GM23248 (cell line): ENCODE data around the gene POFUT1. TPM values are rescaled to one million over a fixed set of nuclear protein-coding genes. Genes with fewer than 3 reads are reported as not detected.
"Not testable (repeated sequence)": the region's sequence is repeated elsewhere in the genome, so short reads cannot be mapped to it uniquely, and the experiment has no call there.

Experiments used
- DNase-seq: peaks from one replicate; pipeline ENCODE4 v3.0.0-alpha.2; 2015
- H2AFZ ChIP-seq: fragments of 200-600 bp; sonication (generic); 2 replicates; pipeline ENCODE4 v1.6.1; 2016; ENCODE audit warnings: antibody characterized with exemption
- H3F3A ChIP-seq: fragments of 200-600 bp; sonication (generic); 2 replicates; pipeline ENCODE4 v1.6.1; 2016; ENCODE audit warnings: mild to moderate bottlenecking, antibody characterized with exemption, mixed run types; ENCODE audit not compliant: insufficient read depth
- H3K27ac ChIP-seq: fragments of 200-600 bp; sonication (generic); 2 replicates; pipeline ENCODE4 v1.5.1; 2016; ENCODE audit warnings: mild to moderate bottlenecking
- H3K27me3 ChIP-seq: fragments of 200-600 bp; sonication (generic); replicated peaks from 2 replicates; pipeline ENCODE4 v1.6.1; 2016; ENCODE audit warnings: mild to moderate bottlenecking; ENCODE audit not compliant: insufficient read depth
- H3K36me3 ChIP-seq: fragments of 200-600 bp; sonication (generic); 2 replicates; pipeline ENCODE4 v1.6.1; 2016; ENCODE audit warnings: low read depth, mild to moderate bottlenecking
- H3K4me1 ChIP-seq: fragments of 200-600 bp; sonication (generic); 2 replicates; pipeline ENCODE4 v1.6.1; 2016; ENCODE audit warnings: mild to moderate bottlenecking; ENCODE audit not compliant: insufficient read depth
- H3K4me2 ChIP-seq: fragments of 200-600 bp; sonication (generic); one replicate; pipeline ENCODE4 v1.6.1; 2016; ENCODE audit warnings: mild to moderate bottlenecking; ENCODE audit not compliant: unreplicated experiment
- H3K4me3 ChIP-seq: fragments of 200-600 bp; sonication (generic); 2 replicates; pipeline ENCODE4 v1.5.1; 2016; ENCODE audit warnings: mild to moderate bottlenecking
- H3K79me2 ChIP-seq: fragments of 200-600 bp; sonication (generic); 2 replicates; pipeline ENCODE4 v1.6.1; 2016; ENCODE audit warnings: mild to moderate bottlenecking; ENCODE audit not compliant: insufficient read depth
- H3K9ac ChIP-seq: fragments of 200-600 bp; sonication (generic); 2 replicates; pipeline ENCODE4 v1.6.1; 2016; ENCODE audit warnings: mild to moderate bottlenecking
- H3K9me2 ChIP-seq: fragments of 200-600 bp; sonication (generic); 2 replicates; pipeline ENCODE4 v1.6.1; 2016; ENCODE audit warnings: mixed run types, mild to moderate bottlenecking, moderate library complexity; ENCODE audit not compliant: insufficient read depth
- H3K9me3 ChIP-seq: fragments of 200-600 bp; sonication (generic); one replicate; pipeline ENCODE4 v1.6.1; 2017; ENCODE audit warnings: low read depth
- H4K20me1 ChIP-seq: fragments of 200-600 bp; sonication (generic); 2 replicates; pipeline ENCODE4 v1.6.0; 2016; ENCODE audit not compliant: insufficient read depth
- EZH2 ChIP-seq: fragments of 200-600 bp; sonication (generic); IDR thresholded peaks from 2 replicates; pipeline ENCODE4 v1.6.1; 2018; ENCODE audit warnings: antibody characterized with exemption, mild to moderate bottlenecking; ENCODE audit not compliant: insufficient read depth, poor library complexity, severe bottlenecking
- EZH2phosphoT487 ChIP-seq: fragments of 200-600 bp; sonication (generic); IDR thresholded peaks from 2 replicates; pipeline ENCODE4 v1.6.1; 2018; ENCODE audit warnings: antibody characterized with exemption, moderate library complexity, mild to moderate bottlenecking, low read depth; ENCODE audit not compliant: insufficient read depth
- WGBS, 2 experiments: methylation state at CpG; one replicate each; pipeline ENCODE4 v1.1.6; 2015 to 2017; ENCODE audit warnings: low lambda C conversion rate in 2 of 2, low coverage in 1 of 2; ENCODE audit errors: missing lambda C conversion rate in 2 of 2; 5-methylcytosine and 5-hydroxymethylcytosine counted together
- in situ Hi-C: fragments of 300-500 bp; cut with MboI; formaldehyde crosslinking; loops from 2 replicates; pipeline ENCODE4 v1.15.0; 2020
- polyA plus RNA-seq: library from polyadenylated mRNA; unstranded; fragments of >200 nt; fragmentation: Nextera tagmentation; extraction: Ambion mirVana; gene quantifications from 2 replicates; pipeline ENCODE4 v1.2.1, GENCODE V29; 2016
- total RNA-seq: library from RNA; depleted of rRNA; stranded (reverse); fragments of >200 nt; shearing (Covaris generic); gene quantifications from 2 replicates; pipeline ENCODE4 v1.2.3, GENCODE V29; 2014

Gene POFUT1
- total and polyA plus RNA-seq, 2 experiments from 2014 or later = 35.4 to 54.1 TPM

GRCh38 chr20:32192698-32193097, 15.0 kb upstream of the POFUT1 start:
- in situ Hi-C loops = no loop called here
- Histone ChIP-seq H3K9ac (no peak overlapping the region), H3K9me2 (no peaks in the 10 kb centered on the region), H3K4me1 (peaks cover 5% of the 10 kb centered on the region), H3K36me3 (peaks cover 4% of the 10 kb centered on the region; the same call in 1 of the 2 replicates), H3F3A (peaks cover 27% of the 10 kb centered on the region), H3K4me3 (no peak overlapping the region), H4K20me1 (no peaks in the 10 kb centered on the region), H3K27ac (peak overlapping the region; percentile 40; the same call in 1 of the 2 replicates), H3K4me2 (no peak overlapping the region), H3K27me3 (no peaks in the 10 kb centered on the region), H2AFZ (no peak overlapping the region), H3K79me2 (peaks cover 2% of the 10 kb centered on the region; the same call in 1 of the 2 replicates), H3K9me3 (no peaks in the 10 kb centered on the region)
- WGBS, 2 experiments = 81 to 94% methylated on average over 3 of the region's 3 CpGs
- TF ChIP-seq EZH2 (no peak), EZH2phosphoT487 (no peak)
- no peak for DNase-seq

DNA sequence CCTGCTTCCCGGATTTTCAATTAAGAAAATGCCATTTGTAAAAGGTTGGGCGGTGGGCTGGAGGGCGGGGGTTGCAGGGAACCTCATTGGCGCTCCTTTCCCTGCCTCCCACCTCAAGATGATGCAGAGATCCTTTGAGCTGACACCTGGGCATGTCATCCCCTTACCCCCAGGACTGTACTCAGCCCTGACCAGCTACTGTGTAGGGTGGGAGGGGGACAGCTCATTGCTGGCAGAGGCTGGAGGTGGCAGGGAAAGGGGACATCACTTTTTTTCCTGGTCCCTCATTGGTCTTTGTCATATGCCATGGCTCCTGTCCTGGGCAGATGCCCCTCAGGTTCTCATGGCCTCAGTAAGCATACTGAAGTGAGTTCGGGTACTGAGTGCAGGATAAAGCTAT, 14.3 kb upstream of the POFUT1 start:
- H2AFZ ChIP-seq, H3K79me2 ChIP-seq, H4K20me1 ChIP-seq, DNase-seq, H3K9me3 ChIP-seq, H3K4me1 ChIP-seq, H3K4me2 ChIP-seq, H3K27me3 ChIP-seq, H3K27ac ChIP-seq, H3K4me3 ChIP-seq, H3K36me3 ChIP-seq, H3K9ac ChIP-seq, in situ Hi-C loops, H3K9me2 ChIP-seq: not testable (repeated sequence)
- peaks cover 27% of the 10 kb centered on the region for H3F3A ChIP-seq
- WGBS, 2 experiments = 93 to 94% methylated on average over 5 of the region's 5 CpGs

GRCh38 chr20:32193996-32194395, 13.7 kb upstream of the POFUT1 start:
- no peaks in the 10 kb centered on the region; the same call in 1 of the 2 replicates for H4K20me1 ChIP-seq
- no peak overlapping the region for H2AFZ ChIP-seq
- H3K4me1 ChIP-seq = peaks cover 5% of the 10 kb centered on the region
- H3K4me3 ChIP-seq = no peak overlapping the region
- no peak for TF ChIP-seq EZH2phosphoT487
- no peak overlapping the region for H3K9ac ChIP-seq
- no peaks in the 10 kb centered on the region for H3K9me3 ChIP-seq
- no peak for DNase-seq
- H3K27ac ChIP-seq = no peak overlapping the region
- H3F3A ChIP-seq = peaks cover 27% of the 10 kb centered on the region
- in situ Hi-C loops = no loop called here
- H3K79me2 ChIP-seq = peaks cover 12% of the 10 kb centered on the region
- no peak overlapping the region for H3K4me2 ChIP-seq
- H3K27me3 ChIP-seq = no peaks in the 10 kb centered on the region
- H3K9me2 ChIP-seq = no peaks in the 10 kb centered on the region
- H3K36me3 ChIP-seq = peaks cover 13% of the 10 kb centered on the region; the same call in 1 of the 2 replicates
- 89% methylated on average over 6 of the region's 6 CpGs for WGBS, 2 experiments

GRCh38 chr20:32195581-32195980, 12.1 kb upstream of the POFUT1 start:
- H3K36me3 ChIP-seq = peaks cover 22% of the 10 kb centered on the region; the same call in 1 of the 2 replicates
- 67 to 72% methylated on average over 7 of the region's 7 CpGs for WGBS, 2 experiments
- no peak for TF ChIP-seq EZH2
- TF ChIP-seq EZH2phosphoT487 = no peak

DNA sequence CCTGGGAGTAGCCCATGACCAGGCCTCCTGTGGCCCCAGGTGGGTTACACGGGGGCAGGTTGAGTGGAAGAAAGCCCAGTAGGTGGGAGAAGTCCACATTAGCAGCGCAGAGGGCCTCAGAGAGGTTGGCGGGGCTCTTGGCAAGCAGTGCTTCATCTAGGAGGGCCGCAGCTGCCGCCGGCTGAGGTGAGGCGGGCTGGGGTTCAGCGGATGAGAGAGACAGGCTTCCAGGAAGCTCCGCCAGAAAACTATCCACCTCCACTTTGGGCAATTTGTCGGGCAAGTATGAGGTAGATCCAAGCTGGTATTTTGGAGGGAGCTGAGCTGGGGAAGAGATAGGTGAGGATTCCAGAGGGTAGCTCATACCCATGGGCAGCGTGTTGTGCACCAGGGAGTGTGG, 11.1 kb upstream of the POFUT1 start:
- H3K9ac ChIP-seq, H3K9me3 ChIP-seq, H3K4me1 ChIP-seq, H3K27ac ChIP-seq, H3K4me2 ChIP-seq, H3K27me3 ChIP-seq, H4K20me1 ChIP-seq, in situ Hi-C loops, H3K4me3 ChIP-seq, DNase-seq, H3K9me2 ChIP-seq, H2AFZ ChIP-seq: not testable (repeated sequence)
- Histone ChIP-seq H3F3A (peaks cover 15% of the 10 kb centered on the region), H3K36me3 (peaks cover 28% of the 10 kb centered on the region; the same call in 1 of the 2 replicates), H3K79me2 (peaks cover 36% of the 10 kb centered on the region)
- 93 to 96% methylated on average over 9 to 11 of the region's 11 CpGs for WGBS, 2 experiments

More at GRCh38 chr20:32195581-32195980, 12.1 kb upstream of the POFUT1 start:
- in situ Hi-C loops = no loop called here
- no peaks in the 10 kb centered on the region for H3K4me1 ChIP-seq
- H3K4me3 ChIP-seq = no peak overlapping the region
- no peak overlapping the region for H3K27ac ChIP-seq
- H3K4me2 ChIP-seq = no peak overlapping the region
- no peaks in the 10 kb centered on the region for H3K27me3 ChIP-seq
- peaks cover 26% of the 10 kb centered on the region for H3K79me2 ChIP-seq
- H3F3A ChIP-seq = peaks cover 26% of the 10 kb centered on the region
- H3K9me3 ChIP-seq = no peaks in the 10 kb centered on the region
- H4K20me1 ChIP-seq = no peaks in the 10 kb centered on the region; the same call in 1 of the 2 replicates
- H3K9ac ChIP-seq = no peak overlapping the region
- H2AFZ ChIP-seq = no peak overlapping the region
- no peak for DNase-seq
- H3K9me2 ChIP-seq = no peaks in the 10 kb centered on the region

DNA sequence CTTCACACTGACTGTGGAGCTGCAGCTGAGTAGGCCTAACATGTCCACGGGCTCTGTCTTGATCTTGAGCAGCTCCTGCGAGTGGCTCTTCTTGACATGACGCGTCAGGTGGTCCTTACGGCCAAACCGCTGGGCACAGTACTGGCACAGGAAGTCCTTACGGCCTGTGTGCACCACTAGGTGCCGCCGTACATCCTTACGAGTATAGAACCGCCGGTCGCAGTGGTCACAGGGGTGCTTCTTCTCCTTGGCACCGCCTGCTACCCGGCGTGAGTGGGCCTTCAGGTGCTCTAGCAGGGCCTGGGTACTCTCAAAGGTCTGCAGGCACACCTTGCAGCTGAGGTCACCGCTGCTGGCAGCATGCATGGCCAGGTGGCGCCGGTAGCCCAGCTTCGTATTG, 10.5 kb upstream of the POFUT1 start:
- WGBS, 2 experiments = 92% methylated on average over 20 of the region's 20 CpGs
- in situ Hi-C loops, H3K27ac ChIP-seq, H3K27me3 ChIP-seq, H3K9ac ChIP-seq, H3K4me3 ChIP-seq, H3K4me2 ChIP-seq, H4K20me1 ChIP-seq, H3K9me2 ChIP-seq, H3K9me3 ChIP-seq, DNase-seq, H2AFZ ChIP-seq: not testable (repeated sequence)
- Histone ChIP-seq H3K4me1 (peaks cover 11% of the 10 kb centered on the region), H3K36me3 (peaks cover 28% of the 10 kb centered on the region; the same call in 1 of the 2 replicates), H3F3A (peaks cover 12% of the 10 kb centered on the region), H3K79me2 (peaks cover 39% of the 10 kb centered on the region)
